Heart left ventricle (tissue), 13 donors: ENCODE results near the gene FOXP1.

Experiments used
- POLR2A ChIP-seq, 2 donors: fragments of 450-650 bp; IDR thresholded peaks; one replicate each; pipeline ENCODE4 v1.6.1; 2017; ENCODE audit warnings: antibody characterized with exemption in 2 of 2, mild to moderate bottlenecking in 2 of 2, moderate library complexity in 2 of 2
- TF ChIP-seq, protein P1 (sequence below), 12 donors: fragments of 200-600 bp; sonication (generic) in 4 of 12; IDR thresholded peaks; one replicate each; pipeline versions ENCODE4 v1.5.0 to v1.8.0; 2018 to 2022; ENCODE audit warnings: antibody characterized with exemption in 12 of 12, mild to moderate bottlenecking in 5 of 12
- donor health status: ischemic (EF 13 %, LVEDD 7.1; RV severe dilation, severe dysfunction).
- donor health status: DM: no; HTN: yes; CAD: no.
- donor health status: DM: no; HTN: no; CAD: no.
- donor health status: ischemic (EF 25% LVEDD 6.9; RV normal size, moderate dysfunction).
- donor health status: ischemic (EF 25% LVEDD 5.7; RV mildly dilated, moderate dysfunction).
- donor health status: ischemic (EF 35%, LVEDD 5.7; RV mildly dilated, moderate dysfunction).
- donor health status: nonischemic (EF 11% LVEDD 7.7; RV severe dilation, severe dysfunction).
- donor health status: DM: yes; HTN: yes; CAD: no.
- donor health status: PGD.
- donor health status: ischemic (EF 29% LVEDD 5.4; RV normal size, mild dysfunction).
- donor health status: nonischemic (EF 23%, LVEDD 6.1; RV moderate dilation, normal function).

- TF ChIP-seq, protein P1, sequence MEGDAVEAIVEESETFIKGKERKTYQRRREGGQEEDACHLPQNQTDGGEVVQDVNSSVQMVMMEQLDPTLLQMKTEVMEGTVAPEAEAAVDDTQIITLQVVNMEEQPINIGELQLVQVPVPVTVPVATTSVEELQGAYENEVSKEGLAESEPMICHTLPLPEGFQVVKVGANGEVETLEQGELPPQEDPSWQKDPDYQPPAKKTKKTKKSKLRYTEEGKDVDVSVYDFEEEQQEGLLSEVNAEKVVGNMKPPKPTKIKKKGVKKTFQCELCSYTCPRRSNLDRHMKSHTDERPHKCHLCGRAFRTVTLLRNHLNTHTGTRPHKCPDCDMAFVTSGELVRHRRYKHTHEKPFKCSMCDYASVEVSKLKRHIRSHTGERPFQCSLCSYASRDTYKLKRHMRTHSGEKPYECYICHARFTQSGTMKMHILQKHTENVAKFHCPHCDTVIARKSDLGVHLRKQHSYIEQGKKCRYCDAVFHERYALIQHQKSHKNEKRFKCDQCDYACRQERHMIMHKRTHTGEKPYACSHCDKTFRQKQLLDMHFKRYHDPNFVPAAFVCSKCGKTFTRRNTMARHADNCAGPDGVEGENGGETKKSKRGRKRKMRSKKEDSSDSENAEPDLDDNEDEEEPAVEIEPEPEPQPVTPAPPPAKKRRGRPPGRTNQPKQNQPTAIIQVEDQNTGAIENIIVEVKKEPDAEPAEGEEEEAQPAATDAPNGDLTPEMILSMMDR (IDR thresholded peaks at IDR 0.05) = no peak
- no peak for TF ChIP-seq POLR2A (IDR thresholded peaks at IDR 0.05)
Measured at GRCh38 chr3:71520161-71521020, 63.1 kb downstream of the FOXP1 start.
